ENCODE measurements around the gene SLC22A13.

- no peak for TF ChIP-seq RFX5 (IDR thresholded peaks at IDR 0.05; ENCODE audit: low read depth, low read length)
- TF ChIP-seq SNAPC5 (CRISPR knock-in tag; IDR thresholded peaks at IDR 0.05), result no peak
- no peak for TF ChIP-seq ZBTB17 (CRISPR knock-in tag; IDR thresholded peaks at IDR 0.05)
- TF ChIP-seq CTCF (IDR thresholded peaks at IDR 0.05 in 2 of 3, conservative IDR thresholded peaks at IDR 0.05 in 1 of 3; ENCODE audit: insufficient read depth in 2 of 3, low read depth in 1 of 3, low read length in 3 of 3), result no peak
- no peak for TF ChIP-seq TAF1 (IDR thresholded peaks at IDR 0.05; ENCODE audit: control insufficient read depth, extremely low read depth, insufficient read depth, low read length, severe bottlenecking)
- no peak for TF ChIP-seq USF2 (CRISPR knock-in tag; IDR thresholded peaks at IDR 0.05)
- no peak for TF ChIP-seq E2F4 (CRISPR knock-in tag; IDR thresholded peaks at IDR 0.05; ENCODE audit: low read depth)
- TF ChIP-seq HDAC2 (IDR thresholded peaks at IDR 0.05), result no peak
- no peak for TF ChIP-seq MXI1 (IDR thresholded peaks at IDR 0.05; ENCODE audit: low read depth, low read length)
- TF ChIP-seq CHCHD3 (CRISPR knock-in tag; IDR thresholded peaks at IDR 0.05), result no peak
- TF ChIP-seq KLF6 (CRISPR knock-in tag; IDR thresholded peaks at IDR 0.05; ENCODE audit: borderline replicate concordance), result no peak
- no peak for TF ChIP-seq SAFB2 (IDR thresholded peaks at IDR 0.05; ENCODE audit: borderline replicate concordance, low read depth, low read length, severe bottlenecking)
Measured at GRCh38 chr3:38251197-38251596, 14.4 kb upstream of the SLC22A13 start.

Measured in K562 (cell line).